ENCODE data around the gene ZNF555.

ZNF555 gene

GRCh38 chr19:2837430-2837829, 3.8 kb upstream of the ZNF555 start:
- no peak overlapping the region for H3K4me3 ChIP-seq (ENCODE audit: low read depth, low read length)
- POLR2A ChIA-PET = no interaction called here
- TF ChIP-seq CTCF (IDR thresholded peaks at IDR 0.05; ENCODE audit: insufficient read depth, low read length, missing control alignments) = no peak
- no peak for DNase-seq (ENCODE audit: low read depth, low spot score)
- CTCF ChIA-PET = interaction anchor here (1.4 kb wide), 1 partner anchor 12 kb away, joined by 6 read pairs; no protein-coding TSS in a partner anchor

GRCh38 chr19:2841855-2842574, 740 bp downstream of the ZNF555 start:
- ChIA-PET CTCF (interaction anchor here (0.6 to 2.3 kb wide), 8 partner anchors 9 to 46 kb away, joined by 3 to 9 read pairs (median 4); partner anchors contain the start of gene ZNF554), POLR2A (no interaction called here)
- peak overlapping the region; percentile 89 for H3K4me3 ChIP-seq (ENCODE audit: low read depth, low read length)
- no peak for TF ChIP-seq CTCF (IDR thresholded peaks at IDR 0.05; ENCODE audit: insufficient read depth, low read length, missing control alignments)
- no peak for DNase-seq (ENCODE audit: low read depth, low spot score)

GRCh38 chr19:2845107-2845506, 3.8 kb downstream of the ZNF555 start:
- no peak overlapping the region for H3K4me3 ChIP-seq (ENCODE audit: low read depth, low read length)
- no peak for TF ChIP-seq CTCF (IDR thresholded peaks at IDR 0.05; ENCODE audit: insufficient read depth, low read length, missing control alignments)
- CTCF ChIA-PET = interaction anchor here (1.0 kb wide), 1 partner anchor 38 kb away, joined by 3 read pairs; no protein-coding TSS in a partner anchor
- DNase-seq (ENCODE audit: low read depth, low spot score) = no peak
- POLR2A ChIA-PET = no interaction called here

GRCh38 chr19:2846180-2846894, 5.1 kb downstream of the ZNF555 start:
- no peak overlapping the region for H3K4me3 ChIP-seq (ENCODE audit: low read depth, low read length)
- POLR2A ChIA-PET = no interaction called here
- TF ChIP-seq CTCF (IDR thresholded peaks at IDR 0.05; ENCODE audit: insufficient read depth, low read length, missing control alignments) = no peak
- DNase-seq (ENCODE audit: low read depth, low spot score) = no peak
- CTCF ChIA-PET = interaction anchor here (0.7 to 1.3 kb wide), 2 partner anchors 24 to 25 kb away, joined by 3 to 4 read pairs; no protein-coding TSS in a partner anchor

GRCh38 chr19:2847507-2847906, 6.2 kb downstream of the ZNF555 start:
- no peak for DNase-seq (ENCODE audit: low read depth, low spot score)
- ChIA-PET POLR2A (no interaction called here), CTCF (interaction anchor here (1.0 kb wide), 1 partner anchor 38 kb away, joined by 3 read pairs; no protein-coding TSS in a partner anchor)
- H3K4me3 ChIP-seq (ENCODE audit: low read depth, low read length) = no peak overlapping the region
- TF ChIP-seq CTCF (IDR thresholded peaks at IDR 0.05; ENCODE audit: insufficient read depth, low read length, missing control alignments) = no peak

- ChIA-PET CTCF (interaction anchor here (0.9 kb wide), 1 partner anchor 39 kb away, joined by 3 read pairs; no protein-coding TSS in a partner anchor), POLR2A (no interaction called here)
- no peak for TF ChIP-seq CTCF (IDR thresholded peaks at IDR 0.05; ENCODE audit: insufficient read depth, low read length, missing control alignments)
- peak; percentile 38 for DNase-seq (ENCODE audit: low read depth, low spot score)
- no peak overlapping the region for H3K4me3 ChIP-seq (ENCODE audit: low read depth, low read length)
These were observed 7.3 kb downstream of the ZNF555 start for GRCh38 chr19:2848616-2849015.
